Measurements from ENCODE around the gene ZNF92.
"Not testable (repeated sequence)": the region's sequence is repeated elsewhere in the genome, so short reads cannot be mapped to it uniquely, and the experiment has no call there.

Gene ZNF92

DNA sequence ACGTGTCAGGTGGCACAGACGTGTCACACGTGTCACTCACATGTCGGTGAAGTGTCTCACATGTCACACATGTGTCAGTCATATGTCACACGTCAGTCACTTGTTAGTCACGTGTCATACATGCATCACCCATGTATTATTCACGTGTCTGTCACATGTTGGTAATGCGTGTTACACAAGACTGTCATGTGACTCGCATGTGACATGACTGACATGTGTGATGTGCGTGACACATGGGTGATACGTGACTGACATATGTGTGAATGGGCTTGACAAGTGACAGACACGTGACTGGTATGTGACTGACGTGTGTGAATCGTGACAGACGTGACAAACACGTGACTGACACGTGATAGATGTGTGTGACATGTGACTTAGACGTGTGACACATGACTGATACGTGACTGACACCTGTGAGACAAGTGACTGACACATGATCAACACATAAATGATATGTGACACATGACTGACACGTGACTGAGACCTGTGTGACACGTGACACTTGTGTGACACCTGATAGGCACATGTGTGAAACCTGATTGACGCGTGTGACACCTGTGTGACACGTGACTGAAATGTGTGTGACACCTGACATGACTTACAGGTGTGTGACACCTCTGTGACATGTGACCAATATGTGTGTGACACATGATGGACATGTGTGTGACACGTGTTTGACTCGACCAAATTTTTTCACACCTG lies 56.1 kb downstream of the ZNF92 start:
- no peak for DNase-seq

DNA sequence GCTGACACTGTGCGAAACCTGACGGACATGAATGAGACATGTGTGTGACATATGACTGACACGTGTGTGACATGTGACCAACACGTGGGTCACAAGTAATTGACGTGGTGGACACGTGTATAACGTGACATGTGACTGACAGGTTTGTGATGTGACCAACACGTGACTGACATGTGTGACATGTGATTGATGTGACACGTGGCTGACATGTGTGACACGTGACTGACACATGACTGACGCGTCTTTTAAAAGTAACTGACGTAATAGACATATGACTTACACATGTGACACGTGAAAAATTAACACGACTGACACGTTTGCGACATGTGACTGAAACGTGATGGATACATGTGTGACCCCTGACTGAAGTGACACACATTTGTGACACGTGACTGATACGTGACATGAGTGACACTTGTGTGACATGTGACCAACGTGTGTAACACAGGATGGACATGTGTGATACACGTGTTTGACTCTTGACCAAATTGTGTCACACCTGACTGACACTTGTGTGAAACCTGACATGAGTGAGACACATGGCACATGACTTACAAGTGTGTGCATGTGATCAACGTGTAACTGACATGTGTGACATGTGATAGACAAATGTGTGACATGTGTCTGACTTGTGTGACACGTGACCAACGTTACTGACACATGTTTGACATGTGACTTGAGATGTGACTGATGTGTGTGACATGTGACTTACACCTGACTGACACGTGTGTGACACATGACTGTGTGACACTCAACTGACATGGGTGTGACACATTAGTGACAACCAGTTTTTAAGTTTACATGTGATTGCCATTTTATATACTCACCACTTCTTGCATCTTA lies 56.9 kb downstream of the ZNF92 start:
- DNase-seq: no peak

- no peak for DNase-seq
Observed at GRCh38 chr7:65434307-65434706, 60.7 kb downstream of the ZNF92 start.

GRCh38 chr7:65436163-65436562 lies 62.5 kb downstream of the ZNF92 start:
- no peak for DNase-seq

DNA sequence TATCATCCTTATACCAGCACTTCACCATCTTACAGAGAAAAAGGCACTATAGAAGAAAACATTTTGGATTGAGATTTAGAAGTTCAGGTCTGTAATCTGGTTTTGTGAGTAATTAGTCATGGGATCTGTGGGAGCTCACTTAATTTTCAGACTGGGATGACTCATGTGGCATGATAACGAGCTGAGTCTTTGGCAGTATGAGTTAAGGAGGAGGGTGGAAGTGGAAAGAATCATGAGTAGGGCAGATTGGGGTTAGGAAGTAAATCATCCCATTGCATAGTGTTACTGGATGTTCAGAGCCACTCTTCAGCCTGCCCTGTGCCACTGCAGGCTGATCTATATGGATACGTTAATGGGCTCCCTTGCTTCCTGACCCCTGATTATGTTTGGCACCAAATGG lies 64.9 kb downstream of the ZNF92 start:
- no peak for DNase-seq

DNA sequence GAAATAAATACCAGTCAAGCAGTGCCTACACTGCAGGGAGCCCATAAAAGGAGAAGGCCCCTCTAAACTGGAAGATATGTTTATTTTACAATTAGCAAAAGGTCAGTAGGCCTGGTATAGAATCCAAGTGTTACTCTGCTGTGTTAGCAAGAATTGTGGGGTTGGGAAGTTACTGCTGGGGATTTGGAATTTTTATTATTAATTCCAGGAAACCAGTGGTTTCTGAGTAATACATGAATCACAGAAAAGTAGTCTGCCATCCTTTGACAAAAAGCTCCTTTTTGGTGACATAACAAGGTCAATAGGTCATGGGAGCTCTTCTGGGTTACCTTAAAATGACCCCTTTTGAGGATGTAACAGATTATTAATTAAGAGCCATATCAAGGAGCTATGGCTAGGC lies 67.4 kb downstream of the ZNF92 start:
- no peak for DNase-seq

GRCh38 chr7:65444205-65444842 lies 70.7 kb downstream of the ZNF92 start:
- no peak for DNase-seq

DNA sequence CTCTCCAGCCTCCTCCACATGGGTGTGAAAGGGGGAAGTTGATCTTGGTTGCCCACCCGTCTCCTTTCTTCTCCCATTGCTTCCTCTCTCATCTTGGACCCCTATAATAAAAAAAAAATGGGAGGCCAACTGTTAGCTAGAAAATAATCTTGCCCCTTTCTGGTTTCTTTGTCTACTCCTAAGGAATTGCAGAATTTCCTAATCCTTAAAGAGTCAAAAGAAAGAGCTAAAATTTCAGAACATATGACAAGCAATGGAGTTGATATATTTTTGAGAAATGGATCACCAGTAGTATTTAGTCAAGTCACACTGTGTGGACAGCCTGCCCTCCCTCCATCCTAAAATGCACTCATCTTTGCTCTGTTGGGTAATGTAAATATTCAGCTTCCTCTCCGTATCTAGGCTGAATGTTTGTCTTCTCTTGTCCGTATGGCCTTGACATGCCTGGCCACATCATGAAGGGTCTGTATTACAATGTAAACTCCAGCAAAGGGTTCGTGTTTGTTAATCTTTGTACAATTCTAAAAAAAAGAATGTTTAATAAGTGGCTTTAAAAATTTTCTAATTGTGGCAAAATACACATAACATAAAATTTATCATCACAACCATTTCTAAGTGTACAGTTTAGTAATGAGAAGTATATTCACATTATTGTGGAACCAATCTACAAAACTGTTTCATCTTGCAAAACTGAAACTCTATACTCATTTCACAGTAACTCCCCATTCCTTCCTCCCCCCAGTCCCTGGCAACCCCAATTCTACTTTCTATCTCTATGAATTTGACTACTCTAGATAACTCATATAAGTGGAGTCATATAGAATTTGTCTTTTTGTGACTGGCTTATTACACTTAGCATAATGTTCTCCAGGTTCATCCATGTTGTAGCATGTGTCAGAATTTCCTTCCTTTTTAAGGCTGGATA lies 71.5 kb downstream of the ZNF92 start:
- DNase-seq: no peak

DNA sequence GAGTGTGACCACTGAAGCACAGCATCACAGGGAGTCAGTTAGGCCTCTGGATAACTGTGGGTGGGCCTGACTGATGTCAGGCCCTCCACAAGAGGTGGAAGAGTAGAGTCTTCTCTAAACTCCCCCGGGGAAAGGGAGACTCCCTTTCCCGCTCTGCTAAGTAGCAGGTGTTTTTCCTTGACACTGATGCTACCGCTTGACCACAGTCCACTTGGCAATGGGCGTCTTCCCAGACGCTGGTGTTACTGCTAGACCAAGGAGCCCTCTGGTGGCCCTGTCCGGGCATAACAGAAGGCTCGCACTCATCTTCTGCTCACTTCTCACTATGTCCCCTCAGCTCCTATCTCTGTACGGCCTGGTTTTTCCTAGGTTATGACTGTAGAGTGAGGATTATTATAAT lies 73.4 kb downstream of the ZNF92 start:
- not testable (repeated sequence) for DNase-seq

DNA sequence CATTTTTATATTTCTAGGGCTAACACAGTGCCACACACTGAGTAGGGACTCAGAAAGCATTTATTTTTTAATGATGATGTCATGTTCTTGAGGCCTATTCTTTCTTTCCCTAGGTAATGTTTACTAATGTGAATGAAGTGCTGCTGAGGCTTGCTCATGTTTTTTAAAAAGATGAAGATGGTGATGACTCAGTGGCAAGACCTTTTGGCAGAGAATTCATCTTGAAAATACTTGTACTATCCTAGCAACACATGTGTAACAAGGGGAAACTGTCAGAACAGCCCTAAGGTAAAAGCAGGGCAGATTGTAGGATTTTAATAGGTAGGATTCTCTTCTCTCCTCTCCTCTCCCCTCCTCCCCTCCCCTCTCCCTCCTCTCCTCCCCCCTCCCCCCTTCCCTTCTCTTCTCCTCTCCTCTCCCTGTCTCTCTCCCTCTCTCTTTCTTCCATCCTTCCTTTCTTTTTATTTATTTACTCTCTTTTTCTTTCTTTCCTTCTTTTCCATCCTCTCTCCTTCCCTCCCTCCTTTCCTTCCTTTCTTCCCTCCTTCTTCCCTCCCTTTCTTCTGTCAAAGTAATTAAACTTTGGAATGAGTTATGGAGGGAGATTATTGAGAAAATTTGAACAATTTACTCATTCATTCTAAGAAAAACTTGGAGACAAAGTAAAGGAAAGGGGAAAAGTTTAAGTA lies 75.3 kb downstream of the ZNF92 start:
- no peak for DNase-seq

- DNase-seq: no peak
Observed at GRCh38 chr7:65449505-65449852, 75.8 kb downstream of the ZNF92 start.
